ENCODE data around the gene SLC6A6.

SLC6A6 gene

DNA sequence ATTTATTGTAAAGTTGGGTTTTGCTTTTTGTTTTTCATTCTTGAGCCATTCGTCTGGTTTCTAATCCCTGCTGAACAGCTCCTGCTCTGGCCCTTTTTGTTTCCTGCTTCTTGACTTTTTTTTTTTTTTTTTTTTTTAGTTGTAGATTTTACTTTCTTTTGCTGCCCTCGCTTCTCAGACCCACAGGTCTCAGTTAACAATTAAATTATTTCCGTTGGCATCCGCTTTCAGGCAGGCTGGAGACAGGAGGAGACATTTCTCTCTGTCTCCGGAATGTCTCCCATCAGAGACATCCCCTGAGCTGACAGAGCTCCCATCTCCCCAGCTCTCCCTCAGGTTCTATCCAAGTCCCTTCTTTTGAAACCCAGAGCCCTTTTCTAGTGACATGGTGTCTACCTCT is 68.6 kb downstream of the SLC6A6 start:
- no peak for DNase-seq

DNA sequence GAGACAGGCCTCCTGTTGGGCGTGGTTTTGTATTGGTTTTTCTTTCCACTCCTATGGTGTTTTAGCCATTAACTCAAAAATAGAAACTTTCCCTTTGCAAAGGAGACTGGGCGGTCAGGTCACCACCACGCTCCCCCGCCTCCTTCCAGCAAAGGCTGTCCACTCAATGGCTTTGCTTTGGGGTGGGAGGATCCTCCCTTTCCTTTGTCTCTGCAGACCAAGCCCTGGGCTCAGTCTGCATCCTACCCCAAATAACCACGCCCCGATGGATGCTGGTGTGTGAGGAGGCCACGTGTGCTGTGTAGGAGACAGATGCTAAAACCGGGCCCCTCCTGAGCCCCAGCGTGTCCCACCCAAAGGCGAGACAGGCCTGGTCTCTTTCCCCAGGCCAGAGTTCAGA is 69.3 kb downstream of the SLC6A6 start:
- DNase-seq = no peak

DNA sequence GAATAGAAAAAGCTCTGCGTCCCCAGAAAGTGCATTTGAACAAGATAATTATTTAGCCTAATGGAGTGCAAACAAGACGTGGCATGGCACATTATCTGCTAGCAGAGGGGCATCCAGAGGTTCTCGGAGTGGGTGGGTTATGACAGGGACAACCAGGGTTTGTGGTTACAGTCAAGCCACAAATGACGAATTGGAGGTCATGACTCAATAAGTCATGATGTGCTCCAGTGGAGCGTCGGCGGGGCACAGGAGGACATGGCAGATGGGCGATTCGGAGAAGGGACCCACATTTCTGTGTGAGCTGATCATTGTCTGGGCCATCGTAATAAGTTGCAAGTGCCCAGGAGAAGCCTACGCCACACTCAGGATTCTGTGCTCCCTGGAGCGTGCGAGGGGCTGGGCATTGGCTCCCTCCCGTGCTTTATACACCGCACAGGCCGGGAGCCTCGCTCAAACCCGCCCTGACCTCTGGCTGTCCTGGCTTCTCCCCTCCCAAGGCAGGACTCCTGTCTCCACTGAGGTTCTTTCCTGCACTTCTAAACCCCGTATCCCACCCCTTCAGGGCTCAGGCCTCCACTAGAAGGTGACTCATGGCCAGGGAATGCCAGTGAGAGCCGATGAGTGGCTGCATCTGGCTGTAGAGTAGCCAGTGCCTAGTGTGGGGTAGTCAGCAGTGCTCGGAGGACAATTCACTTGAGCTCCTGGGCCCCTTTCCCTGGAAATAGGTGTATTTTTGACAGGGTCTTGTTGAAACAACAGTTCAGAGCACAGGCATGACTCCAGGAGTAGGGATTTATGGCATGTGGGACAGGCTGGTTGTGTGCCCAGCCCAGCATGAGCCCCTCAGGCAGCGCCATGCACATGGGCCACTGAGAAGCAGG is 70.3 kb downstream of the SLC6A6 start:
- no peak for DNase-seq

DNA sequence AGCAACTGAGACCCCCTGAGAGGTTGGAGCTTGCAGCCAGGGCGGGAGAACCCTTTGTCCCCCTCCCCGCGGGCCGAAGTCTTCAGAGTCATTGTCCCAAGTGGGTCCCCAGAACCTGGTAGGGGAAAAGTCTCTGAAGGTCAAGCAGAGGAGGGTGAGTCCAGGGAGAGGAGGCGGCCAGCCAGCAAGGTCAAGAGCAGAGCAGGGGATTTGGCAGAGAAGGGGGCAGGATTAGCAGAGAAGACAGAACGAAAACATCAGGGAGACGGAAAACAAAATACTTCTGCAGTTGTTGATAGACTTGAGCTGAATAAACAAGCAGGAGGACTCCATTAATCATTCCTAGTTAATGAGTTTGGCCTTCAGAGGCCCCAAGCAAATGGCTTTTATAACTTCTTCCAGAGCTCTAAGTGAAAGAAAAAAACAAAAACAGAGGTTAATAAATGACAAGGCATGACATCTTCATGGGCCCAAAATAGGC is 71.0 kb downstream of the SLC6A6 start:
- no peak for DNase-seq

DNA sequence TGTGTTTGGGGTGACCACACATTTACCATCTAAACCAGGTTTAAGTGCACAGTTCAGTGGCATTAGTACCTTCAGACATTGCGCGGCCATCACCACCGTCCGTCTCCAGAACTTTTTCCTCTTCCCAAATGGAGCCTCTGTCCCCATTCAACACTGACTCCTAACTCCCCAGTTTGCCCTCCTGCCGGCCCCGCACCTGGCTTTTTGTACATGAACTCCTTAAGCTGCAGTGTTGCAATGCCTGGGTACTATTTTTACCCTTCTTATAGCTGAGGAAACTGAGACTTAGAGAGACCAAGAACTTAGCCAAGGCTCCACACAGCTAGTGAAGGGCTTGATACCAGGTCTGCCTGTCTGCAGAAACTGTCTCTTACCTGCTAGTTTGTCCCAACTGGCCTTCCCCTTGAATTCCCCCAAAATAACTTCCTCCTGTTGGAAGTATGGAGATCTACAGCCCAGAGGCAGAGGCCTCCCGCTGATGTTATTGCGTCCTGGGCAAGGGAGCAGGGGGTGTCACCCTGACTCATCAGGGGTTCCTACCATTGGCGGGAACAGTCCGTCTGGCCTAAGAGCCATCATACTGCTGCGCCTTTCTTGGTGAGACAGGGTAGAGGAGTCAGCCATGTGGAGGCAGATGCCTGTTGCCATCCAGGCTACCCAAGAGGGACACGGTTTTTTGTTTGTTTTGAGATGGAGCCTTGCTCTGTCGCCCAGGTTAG is 72.1 kb downstream of the SLC6A6 start:
- no peak for DNase-seq

DNA sequence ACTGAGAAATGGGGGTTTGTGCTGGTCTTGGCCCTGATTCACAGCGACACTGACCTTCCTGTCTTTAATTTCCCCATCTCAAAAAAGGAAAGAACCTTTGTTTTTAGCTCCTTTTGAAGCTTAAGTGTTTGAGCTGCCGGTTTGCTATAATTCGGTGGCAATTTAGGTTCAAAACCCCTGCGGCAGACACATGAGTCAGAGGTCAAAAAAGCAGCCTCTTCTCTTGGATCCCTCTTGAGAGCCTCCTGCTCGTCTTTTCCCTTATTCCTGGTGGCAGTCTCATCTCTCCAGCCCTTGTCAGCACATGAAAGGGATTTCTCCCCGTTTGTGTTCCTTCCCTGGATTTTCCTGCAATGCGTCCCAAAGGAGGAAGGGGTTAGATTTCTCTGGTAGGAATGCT is 73.2 kb downstream of the SLC6A6 start:
- no peak for DNase-seq

DNA sequence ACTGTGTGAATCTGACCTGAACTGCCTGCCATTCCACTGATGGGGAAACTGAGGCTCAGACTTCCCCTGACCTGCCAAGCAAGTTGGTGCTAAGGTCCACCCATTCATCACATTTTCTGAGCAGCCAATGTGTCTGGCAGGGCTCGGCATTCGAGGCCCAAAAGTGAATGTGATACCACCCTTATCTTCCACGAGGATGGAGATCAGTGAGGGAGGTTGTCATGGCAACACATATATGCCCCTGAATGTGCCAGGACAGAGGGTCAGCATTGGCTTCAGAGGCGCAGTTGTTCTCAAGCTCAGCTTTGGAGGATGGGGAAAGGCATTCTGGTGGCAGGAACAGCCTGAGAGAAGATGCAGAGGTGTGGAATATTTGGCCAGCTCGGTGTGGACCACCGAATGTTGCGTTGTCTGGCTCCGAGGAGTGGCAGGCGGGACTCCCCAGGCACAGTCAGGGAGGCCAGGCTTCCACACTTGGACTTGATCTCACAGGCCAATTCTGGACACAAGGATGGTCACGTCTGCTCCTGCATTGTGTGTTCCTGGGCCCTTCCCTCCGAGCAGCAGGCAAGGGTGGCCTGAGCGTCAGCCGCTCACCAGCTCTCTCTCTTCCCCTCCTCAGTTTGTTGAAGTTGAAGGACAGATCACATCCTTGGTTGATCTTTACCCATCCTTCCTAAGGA is 74.3 kb downstream of the SLC6A6 start:
- no peak for DNase-seq

DNA sequence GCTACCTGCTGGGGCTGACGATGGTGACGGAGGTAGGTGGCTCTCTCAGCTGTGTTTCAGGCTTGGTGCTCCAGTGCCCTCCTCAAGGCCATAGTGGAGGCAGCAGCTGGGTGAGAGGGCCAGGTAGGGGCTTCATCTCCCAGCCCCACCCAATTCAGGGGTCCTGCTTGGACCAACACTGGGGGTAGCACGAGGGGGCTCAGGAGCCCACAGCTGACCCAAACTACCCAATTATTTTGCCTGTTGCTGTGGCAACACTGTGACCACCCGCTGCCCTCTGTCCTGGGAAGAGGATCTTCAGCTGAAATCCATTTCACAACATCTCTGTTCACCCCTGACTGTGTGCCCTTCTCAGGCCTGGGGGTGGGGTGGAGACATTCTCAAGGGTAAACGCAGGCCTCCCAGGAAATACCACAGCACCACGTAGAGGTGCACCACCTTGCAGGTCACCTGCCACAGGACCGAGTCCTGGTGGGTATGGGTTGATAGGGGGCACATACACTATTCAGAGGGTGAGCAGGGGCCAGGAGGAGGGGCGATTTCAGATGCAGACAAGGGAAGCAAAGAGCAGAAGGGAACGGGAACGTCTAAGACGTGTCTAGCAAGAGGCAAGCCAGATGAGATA is 75.0 kb downstream of the SLC6A6 start:
- DNase-seq = no peak

DNA sequence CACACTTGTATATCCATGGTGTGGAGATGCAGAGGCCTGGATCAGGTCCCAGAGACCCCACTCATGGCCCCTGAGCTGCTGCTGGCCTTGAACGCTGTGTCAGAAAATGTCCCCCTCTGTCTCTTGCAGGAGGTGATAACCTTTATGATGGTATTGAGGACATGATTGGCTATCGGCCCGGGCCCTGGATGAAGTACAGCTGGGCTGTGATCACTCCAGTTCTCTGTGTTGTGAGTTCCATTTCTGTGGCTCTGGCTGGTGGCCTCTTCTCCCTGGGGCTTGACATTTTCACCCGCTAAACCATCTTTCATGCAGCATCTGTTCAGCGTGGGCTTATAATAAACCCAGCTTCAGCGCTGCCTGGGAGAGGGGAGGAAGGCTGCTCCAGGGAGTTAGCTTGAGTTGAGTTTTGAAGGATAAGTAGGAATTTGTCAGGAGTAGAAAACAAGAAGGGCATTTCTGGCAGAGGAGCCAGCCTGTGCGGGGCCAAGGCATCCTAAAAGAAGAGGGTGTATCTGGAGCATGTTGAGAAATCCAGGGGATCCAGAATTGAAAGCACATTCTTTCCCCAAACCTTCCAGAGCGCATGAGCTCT is 76.6 kb downstream of the SLC6A6 start:
- DNase-seq = no peak

DNA sequence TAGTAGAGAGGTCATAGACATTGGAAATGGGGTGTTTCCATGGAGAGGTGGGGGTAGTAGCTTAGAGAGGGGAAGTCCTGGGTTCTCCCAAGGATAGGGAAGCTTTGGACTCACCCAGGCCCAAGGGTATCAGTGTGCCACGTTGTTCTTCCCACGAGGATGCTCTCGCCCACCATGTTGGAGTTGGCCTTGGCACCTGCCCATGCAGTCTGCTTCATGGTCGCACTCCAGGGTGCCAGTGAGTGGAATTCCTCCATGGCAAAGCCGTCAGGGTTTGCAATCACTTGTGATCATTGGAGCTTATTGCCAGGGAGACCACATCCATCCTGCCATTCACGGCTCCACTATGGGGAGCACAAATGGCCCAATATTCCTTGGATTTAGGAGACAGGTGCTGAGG is 77.2 kb downstream of the SLC6A6 start:
- no peak for DNase-seq

DNA sequence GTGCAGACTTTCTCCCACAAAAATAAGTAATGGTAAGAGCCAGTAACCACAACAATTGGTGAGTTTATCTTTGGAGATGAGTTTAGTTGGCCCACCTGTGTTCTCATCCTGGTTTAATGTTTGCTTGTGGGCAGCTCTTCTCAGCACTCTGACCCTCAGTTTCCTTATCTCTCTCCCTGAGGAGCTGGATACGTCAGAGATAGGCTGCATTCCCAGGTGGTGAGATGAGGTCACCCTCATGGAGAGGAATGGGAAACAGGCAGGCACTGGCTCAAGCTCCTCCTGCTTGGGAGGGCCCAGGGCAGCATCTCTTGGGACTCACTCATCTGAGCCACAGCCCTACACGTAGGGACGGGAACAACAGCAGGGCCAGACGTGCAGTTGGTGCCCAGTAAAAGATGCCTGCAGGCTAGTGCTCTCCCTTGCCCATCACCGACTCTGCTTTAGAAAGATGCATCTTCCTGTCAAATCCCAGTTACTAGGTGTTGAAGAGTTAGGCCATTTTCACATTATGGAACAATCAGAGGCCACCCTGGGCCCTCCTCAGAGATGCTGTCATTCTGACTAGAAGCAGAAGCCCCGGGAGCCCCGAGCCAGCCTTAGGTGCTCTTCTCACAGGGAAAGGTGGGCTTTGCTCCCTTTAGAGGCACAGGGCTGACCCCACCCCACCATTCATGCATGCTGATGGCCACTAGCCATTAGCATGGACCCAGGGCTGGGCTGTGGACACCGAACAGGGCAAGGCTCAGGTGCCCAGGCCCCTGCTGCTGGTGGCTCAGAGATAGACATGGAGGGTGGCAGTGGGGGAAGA is 78.0 kb downstream of the SLC6A6 start:
- no peak for DNase-seq

DNA sequence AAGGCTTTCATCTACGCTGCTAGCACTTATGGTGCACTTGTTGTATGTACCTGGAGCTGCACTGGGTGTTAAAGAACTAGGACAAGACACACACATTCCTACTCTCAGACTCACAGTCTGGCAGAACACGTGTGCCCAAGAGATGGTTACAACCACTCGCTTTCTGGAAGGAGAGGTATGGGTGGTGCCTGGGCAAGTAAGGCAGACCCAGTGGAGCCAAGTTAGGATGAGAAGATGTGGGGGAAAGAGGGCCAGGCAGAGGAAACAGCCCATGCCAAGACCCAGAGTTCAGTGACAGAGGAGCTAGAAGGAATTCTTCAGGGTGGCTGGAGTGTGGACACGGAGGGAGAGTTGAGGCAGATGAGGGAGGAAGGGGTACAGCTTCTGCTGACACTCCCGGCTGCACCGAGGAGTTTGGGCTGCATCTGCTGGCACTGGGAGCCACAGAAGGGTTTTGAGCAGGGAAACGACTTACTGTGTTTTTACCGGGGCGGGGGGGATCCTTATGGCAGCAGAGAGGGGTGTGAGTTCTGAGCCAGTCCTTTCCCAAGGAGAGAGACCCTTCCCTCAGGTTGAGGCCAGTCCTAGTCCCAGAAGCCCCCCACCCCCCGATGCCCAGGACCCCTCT is 78.7 kb downstream of the SLC6A6 start:
- no peak for DNase-seq

DNA sequence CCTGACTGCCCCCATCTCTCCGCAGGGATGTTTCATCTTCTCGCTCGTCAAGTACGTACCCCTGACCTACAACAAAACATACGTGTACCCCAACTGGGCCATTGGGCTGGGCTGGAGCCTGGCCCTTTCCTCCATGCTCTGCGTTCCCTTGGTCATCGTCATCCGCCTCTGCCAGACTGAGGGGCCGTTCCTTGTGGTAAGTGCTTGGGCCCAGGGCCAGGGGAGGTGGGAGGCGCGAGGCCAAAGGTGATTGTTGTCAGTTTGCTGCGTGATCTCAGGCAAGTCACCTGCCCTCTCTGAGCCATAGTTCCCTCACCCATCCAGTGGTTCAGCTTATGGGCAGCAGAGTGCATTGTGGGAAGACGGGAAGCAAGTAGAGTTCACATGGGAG is 79.2 kb downstream of the SLC6A6 start:
- DNase-seq = no peak

DNA sequence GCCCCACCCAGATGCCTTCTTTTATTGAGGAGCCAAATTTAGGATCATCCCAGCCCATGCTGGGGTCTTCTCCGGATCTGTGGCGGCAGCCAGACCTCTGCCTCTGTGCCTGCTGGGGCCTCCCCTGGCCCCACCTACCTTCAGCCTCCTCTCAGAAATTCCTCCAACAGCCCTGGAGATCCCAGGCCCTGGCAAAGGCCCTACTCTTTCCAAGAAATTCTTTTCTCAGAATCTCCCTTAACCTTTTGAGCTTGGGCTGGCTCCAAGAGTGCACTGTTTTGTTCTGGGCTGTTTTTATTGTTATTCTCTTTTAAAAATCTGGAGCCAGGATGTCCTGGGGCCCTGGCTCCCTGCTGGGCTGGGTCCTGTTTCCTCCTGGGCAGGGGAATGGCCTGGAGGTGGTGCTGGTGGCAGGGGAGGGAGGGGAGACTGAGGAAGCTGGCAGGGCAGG is 79.9 kb downstream of the SLC6A6 start:
- no peak for DNase-seq

DNA sequence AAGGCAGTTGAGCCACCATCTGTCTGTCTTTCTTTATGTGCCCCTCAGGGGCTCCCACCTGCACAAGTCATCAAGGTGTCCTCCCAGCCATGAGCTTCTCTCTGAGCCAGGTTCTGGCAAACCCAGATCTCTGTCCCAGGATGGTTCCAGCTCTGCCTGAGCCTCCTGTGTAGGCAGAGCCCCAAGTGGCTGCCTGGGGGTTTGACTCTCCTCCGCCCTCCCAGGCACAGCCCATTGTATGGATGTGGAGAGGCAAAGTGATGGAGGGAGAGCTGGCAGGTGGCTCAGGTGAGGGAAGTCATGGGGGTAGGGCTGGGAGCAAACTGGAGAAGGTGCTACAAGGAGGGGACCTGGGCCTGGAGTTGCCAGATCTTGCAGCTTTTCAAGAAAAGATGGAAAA is 80.9 kb downstream of the SLC6A6 start:
- DNase-seq = no peak

DNA sequence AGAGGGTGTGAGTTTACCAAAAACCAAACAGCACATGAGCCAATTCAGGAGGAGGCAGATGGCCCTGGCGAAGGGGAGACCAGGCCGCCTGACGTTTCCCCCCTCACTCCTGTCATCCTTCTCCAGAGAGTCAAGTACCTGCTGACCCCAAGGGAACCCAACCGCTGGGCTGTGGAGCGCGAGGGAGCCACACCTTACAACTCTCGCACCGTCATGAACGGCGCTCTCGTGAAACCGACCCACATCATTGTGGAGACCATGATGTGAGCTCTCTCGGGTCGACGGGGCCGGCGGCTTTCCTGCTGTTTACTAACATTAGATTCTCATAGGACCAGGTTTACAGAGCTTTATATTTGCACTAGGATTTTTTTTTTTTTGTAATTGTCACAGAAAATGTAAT is 82.3 kb downstream of the SLC6A6 start:
- DNase-seq = no peak

DNA sequence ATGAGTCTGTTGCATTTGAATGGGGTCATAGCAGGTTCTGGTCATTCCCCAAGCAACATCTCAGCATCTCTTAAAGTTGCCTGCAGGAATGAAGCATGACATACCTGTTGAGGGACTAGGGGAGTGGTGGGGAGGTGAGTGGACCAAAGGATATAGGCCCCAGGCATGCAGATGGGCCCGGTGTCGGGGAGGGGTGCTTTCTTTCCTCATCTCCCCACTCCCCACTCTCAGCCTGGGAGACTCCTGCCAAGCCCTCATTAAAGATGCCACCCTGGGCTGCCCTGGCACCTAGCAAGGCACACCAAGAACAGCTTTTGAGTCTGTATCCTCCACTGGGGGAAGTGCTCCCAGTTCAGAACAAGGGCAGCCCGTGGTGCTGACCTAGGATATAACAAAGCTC is 83.6 kb downstream of the SLC6A6 start:
- DNase-seq = no peak

DNA sequence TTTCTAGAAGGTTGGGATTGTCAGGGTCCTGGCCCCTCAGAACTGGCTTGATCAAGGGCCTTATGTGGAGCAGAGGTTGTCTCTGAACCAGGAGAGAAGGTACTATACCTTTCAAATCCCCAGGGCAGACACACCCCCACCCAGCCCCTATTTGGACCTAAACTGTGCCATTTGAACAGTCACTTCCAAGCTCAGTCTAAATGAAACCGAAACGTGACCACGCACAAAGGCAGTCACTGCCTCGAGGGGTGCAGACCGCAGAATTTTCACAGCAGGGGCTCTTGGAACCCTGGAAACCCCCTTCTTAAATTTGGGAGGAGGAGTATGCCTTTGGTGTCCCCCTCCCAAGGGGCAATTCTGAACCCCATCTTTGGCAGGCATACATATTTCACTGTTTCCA is 84.1 kb downstream of the SLC6A6 start:
- DNase-seq = no peak

DNA sequence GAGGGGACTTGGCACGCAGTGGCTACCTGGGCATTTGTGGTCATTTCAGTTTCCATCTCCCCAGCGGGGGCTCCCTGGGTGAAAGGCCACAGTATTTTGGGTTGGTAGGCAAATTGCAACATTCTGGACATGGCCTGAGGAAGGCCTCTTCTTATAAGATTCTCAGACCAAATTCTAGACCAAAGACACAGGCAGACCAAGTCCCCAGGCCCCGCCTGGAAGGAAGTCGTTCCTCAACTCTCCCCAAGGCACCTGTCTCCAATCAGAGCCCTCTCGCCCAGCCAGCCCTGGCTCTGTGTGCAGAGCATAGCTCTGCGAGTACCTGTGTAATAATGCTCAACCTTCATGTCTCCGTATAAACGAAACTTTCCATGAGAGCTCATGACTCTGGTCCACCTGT is 84.7 kb downstream of the SLC6A6 start:
- no peak for DNase-seq

DNA sequence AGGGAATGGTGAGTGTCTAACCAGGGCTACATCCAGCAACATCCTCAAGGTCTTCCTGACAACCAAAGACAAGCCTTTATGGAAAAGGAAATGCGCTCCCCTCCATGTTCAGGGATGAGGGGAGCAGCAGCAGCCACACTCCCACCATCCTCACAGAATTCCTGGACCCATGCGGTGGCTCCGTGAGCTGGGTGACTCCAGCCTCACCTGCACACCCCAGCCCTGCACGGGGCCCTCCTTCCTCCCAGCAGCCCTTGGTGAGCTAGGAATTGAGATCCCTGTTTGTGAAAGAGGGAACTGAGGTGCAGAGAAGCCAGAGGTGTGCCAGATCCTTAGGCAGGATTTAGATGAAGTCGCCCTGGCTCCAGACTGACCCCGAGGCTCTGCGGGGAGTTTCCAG is 85.4 kb downstream of the SLC6A6 start:
- DNase-seq = no peak

DNA sequence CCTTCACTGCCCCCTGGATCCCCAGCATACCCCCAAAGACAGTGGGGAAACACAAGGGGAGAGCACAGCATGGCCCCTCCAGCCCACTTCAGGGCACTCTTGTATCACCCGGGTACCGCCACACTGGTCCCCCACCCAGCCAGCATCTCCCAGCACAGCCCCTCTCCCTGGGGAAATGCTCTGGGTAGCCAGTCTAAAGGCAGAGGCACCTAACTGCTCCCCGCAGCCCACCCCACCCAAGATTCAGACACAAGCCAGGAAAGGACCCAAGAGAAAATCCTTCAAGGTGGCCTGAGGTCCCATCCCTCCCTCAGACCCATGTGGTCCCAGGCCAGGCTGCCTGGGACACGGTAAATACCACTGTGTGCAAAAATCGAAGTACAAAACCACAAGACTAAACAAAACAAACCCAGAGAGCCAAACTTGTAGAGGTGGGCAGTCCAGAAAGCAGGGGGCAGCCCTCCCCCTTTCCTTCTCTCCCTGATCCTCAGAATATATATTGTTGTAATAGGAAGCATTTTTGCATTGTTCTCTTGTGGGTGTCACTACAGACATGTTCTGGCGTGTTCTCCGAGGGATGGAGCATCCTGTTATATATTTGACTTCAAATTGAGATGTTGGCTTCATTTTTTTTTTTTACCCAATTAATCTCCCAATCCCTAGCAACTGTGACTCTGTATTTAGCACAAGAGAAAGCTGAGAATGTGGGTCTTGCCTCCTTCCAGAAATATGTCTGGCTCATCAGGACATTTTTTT is 86.1 kb downstream of the SLC6A6 start:
- DNase-seq = no peak
